HG02610 (cell line): ENCODE results near the gene ATXN10.
"Not testable (repeated sequence)": the region's sequence is repeated elsewhere in the genome, so short reads cannot be mapped to it uniquely, and the experiment has no call there.

Experiments used
- ATAC-seq: cut with Tn5 transposase; IDR thresholded peaks from one replicate; pipeline ENCODE4 v1.9.1; 2021; ENCODE audit warnings: mild to moderate bottlenecking, moderate library complexity; ENCODE audit not compliant: unreplicated experiment

ATXN10 gene

DNA sequence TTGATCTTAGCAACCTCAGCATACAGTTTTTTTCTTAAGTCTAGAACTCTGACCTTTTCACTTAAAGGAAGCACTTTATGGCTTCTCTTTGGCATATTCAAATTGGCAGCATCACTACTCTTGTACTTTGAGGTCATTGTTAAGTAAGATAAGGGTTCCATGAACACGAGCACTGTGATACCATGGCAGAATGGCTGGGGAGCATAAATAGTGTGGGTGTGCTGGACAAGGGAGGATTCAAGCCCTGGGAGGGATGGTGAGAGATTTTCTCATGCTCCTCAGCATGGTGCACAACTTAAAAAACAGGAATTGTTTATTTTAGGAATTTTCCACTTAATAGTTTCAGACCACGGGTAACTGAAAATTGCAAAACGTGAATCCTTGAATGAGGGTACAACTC, 111.4 kb downstream of the ATXN10 start:
- no peak for ATAC-seq

DNA sequence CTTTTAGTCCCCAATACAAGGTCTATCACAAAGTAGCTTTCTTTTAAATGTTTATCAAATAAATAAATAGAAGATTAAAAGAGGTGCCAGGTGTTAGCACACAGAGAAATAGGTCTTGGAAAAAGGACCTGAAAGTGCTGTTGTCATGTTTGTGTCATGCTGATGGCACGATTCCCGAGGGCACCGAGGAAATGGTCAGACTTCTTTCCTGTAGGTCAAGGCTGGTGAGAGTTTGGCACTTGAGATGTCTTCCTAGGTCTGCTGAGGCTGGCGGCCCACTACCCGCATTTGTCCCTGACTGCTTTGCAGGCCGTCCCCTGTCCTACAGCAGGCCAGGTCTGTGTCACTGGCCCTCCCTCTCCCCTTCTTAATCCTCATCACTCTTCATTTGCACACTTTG, 112.1 kb downstream of the ATXN10 start:
- no peak for ATAC-seq

- ATAC-seq = no peak
These were observed 113.0 kb downstream of the ATXN10 start for GRCh38 chr22:45784357-45785277.

GRCh38 chr22:45785458-45785857, 113.8 kb downstream of the ATXN10 start:
- ATAC-seq = no peak

- ATAC-seq = no peak
These were observed 115.1 kb downstream of the ATXN10 start for GRCh38 chr22:45786726-45787125.

DNA sequence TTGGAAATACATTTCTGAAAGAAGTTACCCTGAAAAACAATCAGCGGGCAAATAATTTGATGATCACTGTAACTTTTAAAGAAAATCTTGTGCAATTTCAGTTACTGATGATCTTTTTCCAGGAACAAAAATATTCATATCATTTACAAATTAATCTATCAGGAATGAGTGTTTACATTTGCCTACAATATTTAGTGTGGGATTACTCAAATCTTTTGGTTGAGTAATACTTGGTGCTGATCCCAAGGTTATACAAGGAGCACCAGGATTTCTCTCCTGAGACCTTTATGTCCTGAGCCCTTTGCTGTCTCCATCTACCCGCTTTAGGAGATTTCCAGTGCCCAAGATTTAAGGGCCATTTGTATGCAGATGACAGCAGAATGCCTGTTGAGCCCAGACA, 116.1 kb downstream of the ATXN10 start:
- no peak for ATAC-seq

- ATAC-seq = no peak
These were observed 116.9 kb downstream of the ATXN10 start for GRCh38 chr22:45788522-45788921.

GRCh38 chr22:45790401-45790800, 118.8 kb downstream of the ATXN10 start:
- ATAC-seq = no peak

DNA sequence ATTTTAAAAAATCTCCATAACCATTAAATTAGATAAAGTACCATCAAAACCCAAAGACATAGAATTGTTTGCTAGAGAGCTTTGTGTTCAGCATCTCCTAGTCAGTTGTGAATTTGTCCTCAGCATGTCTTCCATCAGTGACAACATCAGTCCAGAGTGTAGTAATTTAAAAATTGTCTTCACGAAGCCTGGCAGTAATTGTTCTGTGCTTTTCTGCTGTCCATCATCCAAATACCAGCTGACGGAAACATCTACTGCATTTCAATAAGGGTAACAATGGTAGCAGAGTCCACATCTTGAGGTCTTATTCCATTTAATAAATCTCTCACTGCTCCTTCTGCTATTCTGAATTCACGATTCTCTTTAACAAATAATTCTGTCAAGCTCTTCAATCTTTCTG, 121.5 kb downstream of the ATXN10 start:
- ATAC-seq = no peak

DNA sequence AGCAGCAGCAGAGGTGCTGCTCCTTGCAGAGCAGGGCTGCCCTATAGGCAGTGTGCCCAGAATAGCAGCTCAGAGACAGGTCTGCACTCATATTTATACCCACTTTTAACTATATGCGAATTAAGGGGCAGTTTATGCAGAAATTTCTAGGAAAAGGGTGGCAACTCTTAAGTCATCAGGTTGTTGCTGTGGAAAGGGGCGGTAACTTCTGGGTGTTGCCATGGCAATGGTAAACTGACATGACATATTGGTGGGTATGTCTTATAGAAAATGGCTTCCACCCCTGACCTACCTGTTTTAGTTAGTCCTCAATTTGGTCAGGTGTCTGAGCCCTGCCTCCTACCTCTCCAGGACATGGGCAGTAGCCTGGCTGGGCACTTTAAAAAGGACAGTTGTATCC, 122.3 kb downstream of the ATXN10 start:
- no peak for ATAC-seq

GRCh38 chr22:45796009-45796408, 124.4 kb downstream of the ATXN10 start:
- ATAC-seq = not testable (repeated sequence)

DNA sequence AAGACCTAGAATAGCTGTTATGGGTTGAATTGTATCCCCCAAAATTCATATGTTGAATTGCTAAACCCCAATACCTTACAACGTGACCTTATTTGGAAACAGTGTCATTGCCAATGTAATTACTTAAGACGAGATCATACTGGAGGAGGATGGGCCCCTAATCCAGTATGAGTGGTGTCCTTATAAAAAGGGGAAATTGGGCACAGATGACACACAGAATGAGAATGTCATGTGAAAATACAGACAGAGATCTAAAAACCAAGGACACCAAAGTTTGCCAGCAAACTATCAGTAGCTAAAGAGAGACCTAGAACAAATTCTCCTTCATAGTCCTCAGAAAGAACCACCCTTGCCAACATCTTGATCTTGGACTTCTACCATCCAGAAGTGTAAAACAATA, 127.7 kb downstream of the ATXN10 start:
- no peak for ATAC-seq

- ATAC-seq = no peak
These were observed 130.4 kb downstream of the ATXN10 start for GRCh38 chr22:45802054-45802453.

DNA sequence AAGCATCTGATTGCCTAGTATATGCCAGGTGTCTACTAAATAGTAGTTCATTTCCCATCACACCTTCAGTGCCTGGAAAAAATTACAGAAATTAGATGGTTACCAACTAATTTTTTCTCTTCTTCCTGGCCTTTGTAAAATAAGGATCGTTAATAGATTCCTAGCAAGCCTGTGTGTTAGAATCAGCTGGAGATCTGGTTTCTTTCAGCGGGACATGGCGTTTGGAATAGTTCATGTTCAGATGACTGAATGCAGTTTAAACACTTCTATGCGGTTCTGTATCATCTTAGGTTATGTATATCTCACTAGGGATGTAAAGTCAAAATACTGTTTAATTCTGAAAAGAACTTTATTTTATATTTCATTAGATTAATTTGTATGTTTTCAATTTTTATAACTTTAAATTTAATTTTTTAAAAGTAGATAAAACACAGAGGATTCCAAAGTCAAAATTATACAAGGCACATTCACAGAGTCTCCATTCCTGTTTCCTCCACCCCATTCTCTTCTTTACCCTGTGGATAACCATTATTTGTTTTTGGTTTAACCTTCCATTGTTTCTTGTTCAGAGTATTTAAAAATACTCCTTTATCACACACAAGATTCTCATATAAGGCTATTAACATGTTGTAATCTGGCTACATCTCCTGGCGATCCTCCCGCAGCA, 132.8 kb downstream of the ATXN10 start:
- ATAC-seq = no peak

- ATAC-seq = no peak
These were observed 133.3 kb downstream of the ATXN10 start for GRCh38 chr22:45804986-45805325.

DNA sequence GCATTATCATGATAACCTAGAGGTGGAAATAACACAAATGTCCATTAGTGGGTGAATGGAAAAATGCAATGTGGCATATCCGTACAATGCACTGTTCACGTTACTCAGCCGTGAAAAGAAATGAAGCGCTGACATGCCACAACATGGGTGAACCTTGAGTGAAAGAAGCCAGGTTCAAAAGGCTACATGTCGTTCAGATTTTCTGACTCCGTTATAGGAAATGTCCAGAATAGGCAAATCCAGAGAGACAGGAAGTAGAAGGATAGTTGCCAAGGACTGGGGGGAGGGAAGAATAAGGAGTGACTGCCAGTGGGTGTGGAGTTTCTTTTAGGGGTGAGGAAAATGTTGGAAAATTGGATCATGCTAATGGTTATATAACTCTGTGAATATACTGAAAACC, 133.8 kb downstream of the ATXN10 start:
- no peak for ATAC-seq

GRCh38 chr22:45807156-45807915, 135.7 kb downstream of the ATXN10 start:
- no peak for ATAC-seq

- ATAC-seq = no peak
These were observed 141.3 kb downstream of the ATXN10 start for GRCh38 chr22:45812910-45813309.

- no peak for ATAC-seq
These were observed 142.6 kb downstream of the ATXN10 start for GRCh38 chr22:45814198-45814597.

DNA sequence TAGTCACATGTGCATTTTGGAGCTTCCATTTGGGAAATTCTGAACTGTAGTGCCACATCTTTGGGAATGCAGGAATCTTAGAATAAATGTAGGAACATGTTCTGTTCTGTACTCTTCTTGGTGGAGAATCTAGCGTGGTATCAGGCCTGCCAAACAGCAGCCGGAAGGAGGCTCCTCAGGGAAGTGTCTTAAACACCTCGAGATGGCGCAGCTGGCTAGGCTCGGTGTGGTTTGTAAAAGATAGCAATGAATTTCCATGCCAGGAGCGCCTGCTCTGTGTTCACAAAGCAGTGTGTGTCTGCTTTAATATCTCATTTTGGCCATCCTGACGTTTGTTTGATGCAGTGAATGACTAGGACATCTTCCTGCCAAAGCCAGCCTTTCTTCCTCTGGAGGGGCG, 145.1 kb downstream of the ATXN10 start:
- no peak for ATAC-seq

DNA sequence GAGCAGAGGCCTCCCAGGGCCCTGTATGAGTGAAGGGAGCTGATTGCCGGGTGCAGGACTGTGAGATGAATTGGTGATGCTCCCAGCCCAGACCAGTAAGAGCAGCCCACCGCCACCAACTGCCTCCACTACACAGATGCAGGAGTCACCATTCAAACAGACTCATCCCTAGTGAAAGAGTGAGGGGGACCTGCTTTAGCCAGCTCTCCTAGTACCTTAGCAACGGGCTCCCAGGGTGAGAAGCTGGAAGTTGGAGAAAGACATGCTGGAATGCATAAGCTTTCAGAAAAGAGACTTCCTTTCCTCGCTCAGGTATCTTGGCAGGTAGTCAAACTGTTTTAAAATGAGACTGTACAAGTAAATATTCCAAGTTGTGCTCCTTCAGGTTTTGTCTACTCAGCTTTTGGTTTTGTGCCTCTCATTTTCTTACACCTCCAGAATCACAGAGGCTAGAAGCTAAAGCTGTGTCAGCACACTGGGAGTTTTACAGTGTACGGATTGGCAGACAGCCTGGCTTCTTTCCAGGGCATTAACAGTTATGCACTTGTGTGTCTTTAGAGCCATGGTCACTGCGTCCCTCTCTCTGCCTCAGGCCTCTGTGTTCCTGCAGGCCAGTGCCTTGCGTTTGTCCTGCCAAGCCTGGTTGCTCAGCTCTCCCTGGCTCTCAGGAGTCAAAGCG, 146.2 kb downstream of the ATXN10 start:
- no peak for ATAC-seq
